ENCODE results near the gene EDC4.
A peak's percentile ranks its signal among the peaks of the same experiment; 100 is the strongest.
"Not testable (repeated sequence)": the region's sequence is repeated elsewhere in the genome, so short reads cannot be mapped to it uniquely, and the experiment has no call there.

EDC4 gene

DNA sequence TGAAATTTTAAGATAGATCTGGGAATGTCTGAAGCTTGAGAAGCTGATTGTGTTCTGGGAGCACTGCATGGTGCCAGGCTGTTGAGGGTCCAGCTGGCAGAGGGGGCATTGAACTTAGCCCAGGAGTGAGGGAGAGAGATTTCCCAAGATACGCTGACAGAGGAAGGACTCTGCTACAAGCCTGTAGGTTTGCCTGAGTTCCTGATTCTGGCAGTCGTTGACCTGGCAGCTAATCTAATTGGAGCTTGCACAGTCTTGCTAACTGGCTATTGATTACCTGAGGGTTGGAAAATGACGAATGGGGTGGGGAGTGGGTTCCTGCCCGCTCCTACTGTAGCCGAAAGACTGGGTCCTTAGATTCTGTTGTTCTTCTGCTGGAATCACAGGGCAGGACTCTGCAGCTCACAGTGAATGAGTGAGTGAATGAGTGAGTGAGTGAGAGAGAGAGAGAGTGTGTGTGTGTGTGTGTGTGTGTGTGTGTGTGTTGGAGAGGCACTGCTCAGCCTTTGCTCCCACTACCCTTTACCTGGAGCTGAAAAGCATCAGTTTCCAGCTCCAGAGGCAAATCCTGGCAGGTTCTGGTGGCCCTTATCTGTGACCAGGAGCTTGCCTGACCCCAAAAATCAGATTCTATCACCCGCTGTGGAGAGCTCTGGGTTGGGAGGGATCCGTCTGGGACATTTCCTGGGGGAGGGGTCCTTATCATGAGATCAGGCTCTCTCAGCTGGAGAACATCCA lies 42.1 kb downstream of the EDC4 start:
- no peak for DNase-seq (ENCODE audit: low read depth)

- DNase-seq (ENCODE audit: low read depth), result not testable (repeated sequence)
Measured at GRCh38 chr16:67915496-67915769, 42.6 kb downstream of the EDC4 start.

DNA sequence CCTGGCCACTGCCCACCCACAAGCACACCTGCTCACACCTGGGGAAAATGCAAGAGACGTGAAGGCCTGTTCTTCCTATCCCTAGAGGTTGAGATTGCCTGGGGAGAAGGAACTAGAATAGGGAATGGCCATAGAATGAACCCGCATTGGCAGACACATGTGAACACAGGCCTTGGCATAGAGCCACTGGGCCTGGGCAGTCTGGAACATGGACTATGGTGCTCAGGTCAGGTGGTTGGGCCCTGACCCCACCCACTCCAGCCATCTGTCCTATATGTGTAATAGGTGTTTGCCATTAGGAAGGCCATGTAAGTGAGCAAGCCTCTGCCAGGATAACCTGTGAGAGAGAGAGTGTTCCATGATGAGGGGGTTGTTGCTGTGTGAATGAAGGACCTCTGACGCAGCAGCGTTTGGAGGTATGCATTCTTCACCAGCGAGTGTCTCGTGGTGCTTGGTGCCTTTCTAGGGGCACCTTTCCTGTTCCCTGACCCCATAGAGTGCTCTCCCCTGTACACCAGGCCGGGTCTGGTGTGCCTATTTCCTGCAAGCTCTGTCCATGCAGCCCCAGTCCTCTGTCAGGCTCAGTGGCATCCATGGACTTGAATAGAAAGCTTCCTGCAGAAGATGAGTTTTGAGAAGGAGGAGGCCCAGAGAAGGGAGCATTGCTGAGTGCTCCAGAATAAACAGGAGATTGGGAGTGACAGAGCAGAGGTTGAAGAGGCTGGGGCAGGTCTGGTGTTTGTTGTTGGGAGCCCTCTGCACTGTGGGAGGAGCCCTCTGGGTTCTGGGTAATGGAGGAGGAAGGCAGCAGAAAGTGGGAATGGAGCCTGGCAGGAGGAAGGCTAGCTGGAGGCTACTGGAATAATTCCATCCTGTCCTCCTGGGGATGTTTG lies 43.2 kb downstream of the EDC4 start:
- DNase-seq (ENCODE audit: low read depth), result no peak

DNA sequence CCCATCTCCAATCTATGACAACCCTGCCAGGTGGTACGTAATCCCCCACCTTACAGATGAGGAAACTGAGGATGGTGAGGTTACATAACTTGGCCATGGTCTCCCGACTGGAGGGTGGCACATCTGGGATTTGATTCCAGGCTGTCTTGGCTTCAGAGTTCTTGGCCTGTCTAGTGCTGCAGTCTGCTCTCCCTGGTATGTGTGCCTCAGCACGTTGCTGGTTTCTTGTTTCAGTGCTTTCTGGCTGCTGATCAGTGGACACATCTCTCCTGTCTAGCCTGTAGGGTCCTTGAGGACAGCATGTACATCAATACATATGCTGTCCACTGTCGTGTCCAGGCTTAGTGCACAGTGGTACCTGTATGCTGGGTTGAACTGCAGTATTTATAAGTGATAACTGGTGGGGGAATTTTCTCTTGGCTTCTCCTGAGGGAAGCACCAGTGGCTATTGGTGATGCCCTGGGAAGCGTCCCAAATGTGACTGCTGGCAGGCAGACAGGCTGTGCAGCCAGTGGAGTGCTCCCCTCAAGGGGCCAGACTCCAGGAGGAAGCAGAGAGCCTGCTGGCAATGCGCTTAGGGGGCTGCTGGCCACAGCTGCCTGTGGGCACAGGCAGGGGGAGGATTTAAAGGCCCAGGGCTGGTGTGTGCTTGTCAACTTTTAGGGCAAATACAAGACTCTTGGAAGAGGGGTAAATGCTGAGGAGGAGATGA lies 44.4 kb downstream of the EDC4 start:
- no peak for DNase-seq (ENCODE audit: low read depth)

- DNase-seq (ENCODE audit: low read depth), result no peak
Measured at GRCh38 chr16:67917852-67918236, 45.0 kb downstream of the EDC4 start.

DNA sequence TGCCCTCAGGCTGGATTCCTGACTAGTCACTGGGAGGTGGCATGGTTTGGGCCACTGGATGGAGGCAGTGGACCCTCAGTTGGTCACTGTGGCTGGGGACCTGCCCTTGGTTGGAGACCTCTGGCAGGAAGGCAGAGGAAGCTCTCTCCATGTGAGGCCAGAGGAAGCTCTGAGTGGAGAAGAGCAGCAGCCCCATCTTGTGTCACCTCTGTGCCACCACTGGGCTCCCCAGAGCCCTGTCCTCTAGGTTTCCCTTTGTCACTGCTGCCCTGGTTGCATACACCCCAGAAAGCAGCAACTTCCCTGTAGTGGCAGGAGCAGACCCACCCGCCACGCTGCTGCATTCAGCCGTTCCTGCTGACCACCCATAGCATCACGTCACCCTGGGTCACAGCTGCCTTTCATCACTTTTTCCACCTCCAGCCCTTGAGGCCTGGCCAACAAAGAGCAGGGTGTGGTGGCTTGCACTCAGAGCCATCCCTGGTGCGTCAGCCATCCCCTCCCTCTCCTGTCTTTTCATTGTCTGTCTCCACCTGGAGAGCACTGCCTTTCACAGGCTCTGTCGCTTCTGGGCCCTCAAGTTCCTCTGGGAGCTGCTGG lies 46.9 kb downstream of the EDC4 start:
- no peak for DNase-seq (ENCODE audit: low read depth)

DNA sequence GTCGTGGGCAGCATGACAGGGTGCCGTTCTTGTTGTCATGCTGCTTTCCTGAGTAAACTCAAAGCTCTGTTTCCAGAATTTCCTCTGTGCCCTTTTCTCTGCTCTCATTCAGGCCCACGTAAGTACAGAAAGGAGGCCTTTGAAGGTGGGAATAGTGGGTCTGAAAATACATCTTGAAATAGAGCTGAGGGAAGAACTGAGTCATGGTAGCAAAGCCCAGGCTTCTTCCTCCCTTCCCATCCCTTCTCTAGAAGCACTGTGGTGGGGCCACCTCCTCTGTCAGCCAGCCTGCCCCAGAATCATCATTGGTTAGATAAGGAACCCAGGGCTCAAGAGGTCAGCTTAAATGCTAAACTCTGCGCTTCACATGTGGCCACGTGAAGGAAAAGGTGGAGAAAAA lies 49.4 kb downstream of the EDC4 start:
- DNase-seq (ENCODE audit: low read depth), result no peak

GRCh38 chr16:67922740-67923139 lies 49.9 kb downstream of the EDC4 start:
- DNase-seq (ENCODE audit: low read depth), result no peak

DNA sequence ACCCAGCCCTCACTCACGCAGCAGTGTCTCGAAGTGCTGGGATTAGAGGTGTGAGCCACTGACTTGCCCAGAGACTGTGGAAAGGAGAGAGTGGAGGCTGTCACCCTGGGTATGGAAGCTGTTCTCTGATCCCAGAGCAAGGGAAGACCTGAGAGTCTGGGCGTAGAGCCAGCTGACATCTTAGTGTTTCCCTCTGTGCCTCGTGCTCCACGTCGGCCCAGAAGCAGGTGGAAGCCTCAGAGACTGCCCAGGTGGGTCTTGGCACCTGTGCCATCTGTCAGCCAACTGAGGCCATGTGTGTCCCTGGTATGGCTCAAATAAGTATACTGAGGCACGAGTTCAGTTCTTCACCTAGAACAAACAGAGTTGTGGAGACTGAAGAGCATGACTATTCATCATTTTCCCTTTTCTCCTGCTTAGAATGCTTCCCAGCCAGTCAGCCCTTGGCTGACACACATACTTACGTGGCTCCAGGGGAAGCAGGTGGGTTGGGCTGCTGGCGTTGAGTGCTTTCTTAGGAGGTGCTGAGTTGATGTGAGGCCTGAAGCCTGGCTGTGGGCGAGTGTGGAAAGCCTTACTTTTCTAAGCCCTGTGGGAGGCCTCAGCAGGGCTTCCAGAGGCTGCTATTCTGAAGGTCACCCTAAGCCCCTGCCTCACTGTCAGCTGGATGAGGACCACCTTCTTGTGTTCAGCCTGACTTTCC lies 50.7 kb downstream of the EDC4 start:
- DNase-seq (ENCODE audit: low read depth), result no peak

DNA sequence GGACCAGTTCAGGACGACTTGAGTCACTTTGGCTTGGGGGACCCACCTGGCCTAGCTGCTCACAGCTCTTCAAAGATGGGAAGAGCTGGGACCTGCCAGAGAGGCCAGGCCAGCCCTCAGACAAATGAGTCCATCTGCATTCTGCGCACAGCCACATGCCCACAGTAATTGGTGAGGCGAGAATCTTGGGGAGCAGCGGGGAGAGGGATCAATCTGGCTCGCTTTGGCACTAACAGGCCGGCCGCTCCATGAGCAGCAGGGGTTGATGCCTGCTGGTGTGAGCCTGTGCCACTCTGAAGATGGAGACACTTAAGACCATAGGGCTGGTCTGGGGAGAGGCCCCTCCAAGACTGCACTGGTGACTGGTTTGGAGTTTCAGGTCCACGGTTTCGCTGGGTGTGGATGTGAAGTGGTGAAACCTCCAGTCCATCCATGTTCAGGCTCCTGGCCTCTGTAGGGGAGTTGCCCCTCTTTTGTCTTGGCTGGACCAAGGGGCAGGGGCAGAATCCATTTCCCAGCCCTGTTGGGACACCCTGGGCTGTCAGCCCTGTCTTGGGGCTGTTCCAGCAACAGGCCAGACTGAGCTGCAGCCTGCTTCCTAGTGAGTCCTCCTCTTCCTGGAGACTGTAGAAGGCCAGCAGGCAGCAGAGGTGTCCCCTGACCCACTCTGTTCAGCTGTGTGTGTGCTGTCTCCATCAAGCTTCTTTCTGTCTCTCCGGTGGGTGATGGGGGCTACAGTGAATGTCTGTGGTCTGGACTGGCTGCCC lies 51.5 kb downstream of the EDC4 start:
- DNase-seq (ENCODE audit: low read depth), result no peak

DNA sequence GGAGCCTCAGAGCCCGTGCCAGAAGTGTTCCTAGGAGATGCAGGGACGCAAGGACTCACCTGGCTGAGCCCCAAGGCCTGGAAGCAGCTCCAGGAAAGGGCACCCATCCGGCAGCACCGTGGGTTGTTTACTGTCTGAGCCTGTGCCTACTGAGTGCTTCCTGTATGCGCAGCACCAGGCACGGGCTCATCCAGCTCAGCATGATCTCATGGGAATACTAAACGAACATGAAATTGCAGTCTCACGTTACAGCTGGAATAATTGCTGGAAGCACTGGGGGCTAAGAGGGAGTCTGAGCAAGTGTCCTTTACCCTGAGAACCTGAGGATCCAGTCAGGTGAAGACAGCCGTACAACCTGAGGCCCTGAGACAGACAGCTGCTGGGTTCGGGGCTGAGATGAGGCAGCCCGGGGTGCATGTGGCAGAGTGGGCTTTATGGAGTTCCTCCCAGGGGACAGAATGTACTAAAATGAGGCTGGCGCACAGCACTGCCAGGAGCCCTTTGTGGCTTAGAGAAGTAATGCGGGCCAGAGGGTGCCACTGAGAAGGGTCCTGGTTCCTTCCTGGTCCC lies 53.4 kb downstream of the EDC4 start:
- no peak for DNase-seq (ENCODE audit: low read depth)

- DNase-seq (ENCODE audit: low read depth), result no peak
Measured at GRCh38 chr16:67927131-67927941, 54.5 kb downstream of the EDC4 start.

DNA sequence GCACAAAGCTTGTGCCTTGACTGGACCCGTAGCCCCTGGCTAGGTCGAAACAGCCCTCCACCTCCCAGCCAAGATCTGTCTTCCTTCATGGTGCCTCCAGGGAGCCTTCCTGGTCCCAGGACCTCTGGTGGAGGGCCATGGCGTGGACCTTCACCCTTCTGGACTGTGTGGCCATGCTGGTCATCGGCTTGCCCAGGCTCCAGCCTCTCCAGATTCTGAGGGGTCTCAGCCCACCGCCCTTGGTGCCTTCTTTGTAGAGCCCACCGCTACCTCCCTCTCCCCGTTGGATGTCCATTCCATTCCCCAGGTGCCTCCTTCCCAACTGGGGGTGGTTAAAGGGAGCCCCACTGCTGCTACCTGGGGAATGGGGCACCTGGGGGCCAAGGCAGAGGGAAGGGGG lies 55.3 kb downstream of the EDC4 start:
- DNase-seq (ENCODE audit: low read depth), result no peak

GRCh38 chr16:67928561-67929364 lies 55.9 kb downstream of the EDC4 start:
- DNase-seq (ENCODE audit: low read depth), result peak; percentile 53

DNA sequence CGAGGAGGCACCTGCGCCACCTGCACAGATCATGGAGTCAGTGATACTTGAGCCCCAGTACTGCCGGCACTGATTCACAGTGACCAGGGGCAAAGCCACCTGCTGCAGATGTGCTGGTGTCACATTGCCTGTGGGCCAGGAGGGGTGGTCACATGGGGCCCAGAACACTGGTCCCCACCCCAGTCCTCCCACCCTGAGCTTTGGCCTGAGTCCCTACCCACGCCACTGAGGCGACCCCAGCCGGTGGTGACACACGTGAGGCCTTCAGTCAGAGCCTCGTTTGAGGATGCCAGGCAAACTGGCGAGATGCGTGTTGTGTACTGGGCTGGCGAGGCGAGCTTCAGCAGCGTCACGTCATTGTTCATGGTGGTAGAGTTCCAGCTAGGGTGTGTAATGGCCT lies 57.3 kb downstream of the EDC4 start:
- DNase-seq (ENCODE audit: low read depth), result no peak

DNA sequence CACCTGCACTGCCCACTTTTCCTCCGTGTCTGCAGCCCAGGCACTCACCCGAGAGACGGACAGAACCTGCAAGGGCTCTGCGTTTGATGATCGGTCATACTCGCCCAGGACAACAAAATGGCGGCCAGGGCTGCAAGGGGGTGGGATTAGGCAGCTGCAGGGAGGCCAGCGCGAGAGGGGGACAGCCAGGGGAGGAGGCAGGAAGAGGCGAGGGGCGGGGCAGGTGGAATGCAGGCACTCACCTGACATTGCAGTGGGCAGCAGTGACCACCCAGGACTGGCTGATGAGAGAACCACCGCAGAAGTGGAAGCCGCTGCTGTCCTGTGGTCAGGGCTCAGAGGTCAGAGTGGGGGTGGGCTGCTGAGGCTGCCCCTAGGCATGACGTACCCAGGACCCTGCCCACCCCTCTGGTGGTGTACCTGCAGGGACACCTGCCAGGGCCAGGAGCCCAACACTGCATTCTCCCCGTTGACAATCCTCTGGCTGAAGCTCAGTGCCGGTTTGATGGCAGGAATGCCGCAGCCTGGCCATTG lies 57.9 kb downstream of the EDC4 start:
- no peak for DNase-seq (ENCODE audit: low read depth)

All from stimulated activated CD8-positive, alpha-beta memory T cell treated with anti-CD3 and anti-CD28 coated beads, Interleukin-15, amount 100 ng/mL, for 1 hour (primary cell).